ENCODE results near the gene CXCR4.

- TF ChIP-seq, protein P1, sequence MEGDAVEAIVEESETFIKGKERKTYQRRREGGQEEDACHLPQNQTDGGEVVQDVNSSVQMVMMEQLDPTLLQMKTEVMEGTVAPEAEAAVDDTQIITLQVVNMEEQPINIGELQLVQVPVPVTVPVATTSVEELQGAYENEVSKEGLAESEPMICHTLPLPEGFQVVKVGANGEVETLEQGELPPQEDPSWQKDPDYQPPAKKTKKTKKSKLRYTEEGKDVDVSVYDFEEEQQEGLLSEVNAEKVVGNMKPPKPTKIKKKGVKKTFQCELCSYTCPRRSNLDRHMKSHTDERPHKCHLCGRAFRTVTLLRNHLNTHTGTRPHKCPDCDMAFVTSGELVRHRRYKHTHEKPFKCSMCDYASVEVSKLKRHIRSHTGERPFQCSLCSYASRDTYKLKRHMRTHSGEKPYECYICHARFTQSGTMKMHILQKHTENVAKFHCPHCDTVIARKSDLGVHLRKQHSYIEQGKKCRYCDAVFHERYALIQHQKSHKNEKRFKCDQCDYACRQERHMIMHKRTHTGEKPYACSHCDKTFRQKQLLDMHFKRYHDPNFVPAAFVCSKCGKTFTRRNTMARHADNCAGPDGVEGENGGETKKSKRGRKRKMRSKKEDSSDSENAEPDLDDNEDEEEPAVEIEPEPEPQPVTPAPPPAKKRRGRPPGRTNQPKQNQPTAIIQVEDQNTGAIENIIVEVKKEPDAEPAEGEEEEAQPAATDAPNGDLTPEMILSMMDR (IDR thresholded peaks at IDR 0.05; ENCODE audit: low read depth, low read length, poor library complexity, severe bottlenecking): no peak
- TF ChIP-seq EZH2phosphoT487 (IDR thresholded peaks at IDR 0.05; ENCODE audit: borderline replicate concordance, low read length): no peak
Measured at GRCh38 chr2:136111711-136112110, 6.2 kb downstream of the CXCR4 start.

Measured in DOHH2 (cell line).